Astrocyte (in vitro differentiated cells and primary cell): Measurements from ENCODE around the gene PIP4K2C. TPM values are rescaled to one million over a fixed set of nuclear protein-coding genes. Genes with fewer than 3 reads are reported as not detected.

Experiments
- DNase-seq: peaks from one replicate; pipeline ENCODE4 v3.0.0-alpha.2; 2010; ENCODE audit warnings: low read depth
- FAIRE-seq: peaks from 2 replicates; lab custom pipeline; 2011; peaks lifted over from hg19 to GRCh38; lab: Jason Lieb, UNC
- H2AFZ ChIP-seq: 2 replicates; pipeline ENCODE4 v1.6.0; 2012; ENCODE audit warnings: low read depth, low read length, inconsistent platforms
- H3K27ac ChIP-seq: 2 replicates; pipeline ENCODE4 v1.5.1; 2011; ENCODE audit warnings: low read depth, low read length, inconsistent platforms
- H3K27me3 ChIP-seq: 2 replicates; pipeline ENCODE4 v1.6.0; 2011; ENCODE audit warnings: low read length, inconsistent platforms; ENCODE audit not compliant: insufficient read depth
- H3K36me3 ChIP-seq: 2 replicates; pipeline ENCODE4 v1.5.1; 2011; ENCODE audit warnings: low read length, inconsistent platforms; ENCODE audit not compliant: insufficient read depth
- H3K4me1 ChIP-seq: 2 replicates; pipeline ENCODE4 v1.5.1; 2011; ENCODE audit warnings: low read length, inconsistent platforms; ENCODE audit not compliant: insufficient read depth
- H3K4me2 ChIP-seq: 2 replicates; pipeline ENCODE4 v1.6.0; 2012; ENCODE audit warnings: low read length, inconsistent platforms
- H3K4me3 ChIP-seq: 2 replicates; pipeline ENCODE4 v1.5.1; 2011; ENCODE audit warnings: low read depth, mild to moderate bottlenecking, low read length, inconsistent platforms; ENCODE audit not compliant: insufficient read depth
- H3K79me2 ChIP-seq: 2 replicates; pipeline ENCODE4 v1.6.0; 2012; ENCODE audit warnings: mild to moderate bottlenecking, low read length, inconsistent platforms; ENCODE audit not compliant: insufficient read depth
- H3K9ac ChIP-seq: 2 replicates; pipeline ENCODE4 v1.6.0; 2012; ENCODE audit warnings: mild to moderate bottlenecking, low read length, inconsistent platforms
- H3K9me3 ChIP-seq: 2 replicates; pipeline ENCODE4 v1.5.1; 2012; ENCODE audit warnings: low read depth, mild to moderate bottlenecking, low read length, inconsistent platforms; ENCODE audit not compliant: insufficient read depth
- H4K20me1 ChIP-seq: 2 replicates; pipeline ENCODE4 v1.6.0; 2012; ENCODE audit warnings: low read length, inconsistent platforms; ENCODE audit not compliant: insufficient read depth
- H3K27ac Mint-ChIP-seq: one replicate; pipeline ENCODE4 v1.8.0; 2021; ENCODE audit warnings: mild to moderate bottlenecking, mixed read lengths; ENCODE audit not compliant: unreplicated experiment
- H3K27me3 Mint-ChIP-seq: one replicate; pipeline ENCODE4 v1.8.0; 2021; ENCODE audit warnings: low read depth, mixed read lengths; ENCODE audit not compliant: unreplicated experiment
- H3K36me3 Mint-ChIP-seq: one replicate; pipeline ENCODE4 v1.8.0; 2021; ENCODE audit warnings: low read depth, mixed read lengths; ENCODE audit not compliant: unreplicated experiment
- H3K4me1 Mint-ChIP-seq: one replicate; pipeline ENCODE4 v1.8.0; 2021; ENCODE audit warnings: low read depth, mixed read lengths; ENCODE audit not compliant: unreplicated experiment
- H3K4me3 Mint-ChIP-seq: one replicate; pipeline ENCODE4 v1.8.0; 2021; ENCODE audit warnings: mild to moderate bottlenecking, moderate library complexity, mixed read lengths; ENCODE audit not compliant: unreplicated experiment
- H3K9me3 Mint-ChIP-seq: one replicate; pipeline ENCODE4 v1.8.0; 2021; ENCODE audit warnings: mild to moderate bottlenecking, mixed read lengths; ENCODE audit not compliant: unreplicated experiment
- CTCF ChIP-seq: IDR thresholded peaks from 2 replicates; pipeline ENCODE4 v1.5.1; 2011; ENCODE audit warnings: low read depth, mild to moderate bottlenecking, inconsistent platforms, low read length, moderate library complexity; ENCODE audit not compliant: insufficient read depth
- EZH2 ChIP-seq: IDR thresholded peaks from 2 replicates; pipeline ENCODE4 v1.6.1; 2012; ENCODE audit warnings: mild to moderate bottlenecking, low read length, inconsistent platforms; ENCODE audit not compliant: insufficient read depth
- total RNA-seq: library from RNA; stranded (reverse); gene quantifications from 2 replicates; pipeline ENCODE4 v1.2.1, GENCODE V29; 2021

PIP4K2C gene
- total RNA-seq, 1 donor from 2014 or later: 43.3 TPM

- peak overlapping the region; percentile 3 for H3K4me3 Mint-ChIP-seq
- no peak for TF ChIP-seq CTCF
- no peak for TF ChIP-seq EZH2
- peak overlapping the region; percentile 10 for H3K27ac Mint-ChIP-seq
- peaks cover 12% of the 10 kb centered on the region for H3K27me3 Mint-ChIP-seq
- no peak overlapping the region for H3K27ac ChIP-seq
- peaks cover 14% of the 10 kb centered on the region for H3K36me3 Mint-ChIP-seq
- no peak overlapping the region for H3K4me2 ChIP-seq
- DNase-seq: no peak
- H3K4me3 ChIP-seq: no peak overlapping the region
- H3K4me1 ChIP-seq: peaks cover 27% of the 10 kb centered on the region
- no peak overlapping the region for H3K9ac ChIP-seq
- H3K9me3 Mint-ChIP-seq: no peaks in the 10 kb centered on the region
- H3K9me3 ChIP-seq: no peaks in the 10 kb centered on the region
- H3K27me3 ChIP-seq: no peaks in the 10 kb centered on the region
- H3K79me2 ChIP-seq: no peaks in the 10 kb centered on the region
- H3K36me3 ChIP-seq: no peaks in the 10 kb centered on the region
- no peak for FAIRE-seq
- H3K4me1 Mint-ChIP-seq: peaks cover 21% of the 10 kb centered on the region
- H4K20me1 ChIP-seq: no peaks in the 10 kb centered on the region
- H2AFZ ChIP-seq: no peak overlapping the region
Observed at GRCh38 chr12:57607958-57608663, 17.1 kb downstream of the PIP4K2C start.

DNA sequence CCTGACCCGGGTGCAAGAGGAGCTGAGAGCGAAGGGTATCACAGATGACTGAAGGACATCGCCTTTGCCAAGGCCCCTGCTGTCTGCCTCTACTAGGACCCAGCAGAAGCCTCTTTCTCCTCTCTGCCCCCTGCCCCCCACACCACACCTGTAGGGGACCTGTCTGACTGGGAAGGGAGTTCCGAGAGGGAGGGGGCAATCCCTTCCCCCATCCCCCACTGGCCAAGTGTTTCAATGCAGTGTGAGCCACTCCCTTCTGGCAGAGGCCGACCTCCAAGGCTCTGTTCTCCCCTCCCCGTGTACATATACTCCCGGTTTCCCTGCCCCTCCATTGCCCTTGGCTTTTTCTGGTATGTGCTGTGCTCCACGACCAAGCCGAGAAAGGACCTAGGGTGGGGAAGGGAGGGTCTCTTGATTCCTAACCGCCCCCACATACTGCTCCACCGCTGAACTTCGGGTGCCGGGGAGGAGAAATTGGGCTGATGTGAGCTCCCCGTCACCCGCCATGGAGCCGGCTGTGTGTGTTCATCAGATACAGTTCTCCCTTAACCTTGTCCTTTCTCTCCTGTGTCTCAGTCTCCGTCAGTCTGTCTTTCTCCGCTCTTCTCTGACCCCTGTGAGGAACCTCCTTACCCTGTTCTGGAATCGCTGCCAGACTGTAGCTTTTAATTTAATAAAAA is 18.2 kb downstream of the PIP4K2C start:
- H3K4me2 ChIP-seq: no peak overlapping the region
- no peaks in the 10 kb centered on the region for H3K9me3 Mint-ChIP-seq
- peaks cover 15% of the 10 kb centered on the region for H3K4me1 Mint-ChIP-seq
- no peak for TF ChIP-seq CTCF
- TF ChIP-seq EZH2: no peak
- no peak overlapping the region for H3K27ac ChIP-seq
- H3K9ac ChIP-seq: no peak overlapping the region
- no peak overlapping the region for H3K27ac Mint-ChIP-seq
- no peak for DNase-seq
- no peak overlapping the region for H3K4me3 ChIP-seq
- H3K9me3 ChIP-seq: no peaks in the 10 kb centered on the region
- H3K4me3 Mint-ChIP-seq: no peak overlapping the region
- peaks cover 15% of the 10 kb centered on the region for H3K27me3 Mint-ChIP-seq
- H3K27me3 ChIP-seq: no peaks in the 10 kb centered on the region
- peaks cover 21% of the 10 kb centered on the region for H3K4me1 ChIP-seq
- no peaks in the 10 kb centered on the region for H4K20me1 ChIP-seq
- no peak for FAIRE-seq
- no peaks in the 10 kb centered on the region for H3K79me2 ChIP-seq
- H3K36me3 Mint-ChIP-seq: peaks cover 20% of the 10 kb centered on the region
- no peak overlapping the region for H2AFZ ChIP-seq
- H3K36me3 ChIP-seq: no peaks in the 10 kb centered on the region
